MM.1S (cell line): ENCODE measurements around the gene BBS1.

Experiments
- CTCF ChIP-seq: fragments of 300-600 bp; sonication (generic); IDR thresholded peaks from 2 replicates; pipeline ENCODE4 v1.5.1; 2016; ENCODE audit warnings: antibody characterized with exemption, low read length, mixed read lengths
- EZH2 ChIP-seq: fragments of 300-600 bp; sonication (generic); optimal IDR thresholded peaks from 2 replicates; pipeline ENCODE3; 2017; ENCODE audit warnings: low read depth, mild to moderate bottlenecking, antibody characterized with exemption, low read length, mixed read lengths
- EZH2phosphoT487 ChIP-seq: fragments of 300-600 bp; sonication (generic); IDR thresholded peaks from 2 replicates; pipeline ENCODE4 v1.6.1; 2018; ENCODE audit warnings: antibody characterized with exemption, low read length

- TF ChIP-seq CTCF, result no peak
- TF ChIP-seq EZH2, result no peak
- no peak for TF ChIP-seq EZH2phosphoT487
These were observed 55.8 kb downstream of the BBS1 start for GRCh38 chr11:66566221-66566620.
